IPS-11a (cell line): ENCODE data around the gene SUDS3.
"Not testable (repeated sequence)": the region's sequence is repeated elsewhere in the genome, so short reads cannot be mapped to it uniquely, and the experiment has no call there.

Experiments used
- H3K4me3 ChIP-seq: one replicate; pipeline ENCODE4 v1.5.1; 2013; ENCODE audit warnings: low read depth, low read length, control low read depth

SUDS3 gene

GRCh38 chr12:118376089-118377020 lies at the start of gene SUDS3:
SUDS3 (plus strand) TSS chr12:118376555; CDS start chr12:118376692, 137 bp downstream.
- H3K4me3 ChIP-seq: peak within 1 kb of the TSS; percentile 89

GRCh38 chr12:118326991-118327390 lies 49.4 kb upstream of the SUDS3 start:
- H3K4me3 ChIP-seq: no peak overlapping the region

DNA sequence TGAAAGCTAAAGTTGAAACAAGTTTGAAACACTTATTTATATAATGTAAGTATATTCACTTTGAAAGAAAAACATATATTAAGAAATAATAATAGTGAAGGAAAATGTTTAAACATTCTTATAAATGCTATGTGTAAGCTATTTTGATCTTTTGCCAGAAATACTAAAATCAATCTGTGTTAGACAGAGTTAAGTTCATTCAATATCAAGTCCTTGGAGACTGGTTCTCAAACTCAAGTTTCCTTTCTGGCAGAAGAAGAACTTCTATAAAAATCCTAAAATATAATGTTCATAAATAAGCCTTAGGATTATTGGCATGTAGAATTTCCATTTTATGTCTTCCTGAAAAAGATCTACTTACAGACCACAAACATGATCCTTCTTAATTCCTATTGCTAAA lies 49.0 kb upstream of the SUDS3 start:
- H3K4me3 ChIP-seq: no peak overlapping the region

DNA sequence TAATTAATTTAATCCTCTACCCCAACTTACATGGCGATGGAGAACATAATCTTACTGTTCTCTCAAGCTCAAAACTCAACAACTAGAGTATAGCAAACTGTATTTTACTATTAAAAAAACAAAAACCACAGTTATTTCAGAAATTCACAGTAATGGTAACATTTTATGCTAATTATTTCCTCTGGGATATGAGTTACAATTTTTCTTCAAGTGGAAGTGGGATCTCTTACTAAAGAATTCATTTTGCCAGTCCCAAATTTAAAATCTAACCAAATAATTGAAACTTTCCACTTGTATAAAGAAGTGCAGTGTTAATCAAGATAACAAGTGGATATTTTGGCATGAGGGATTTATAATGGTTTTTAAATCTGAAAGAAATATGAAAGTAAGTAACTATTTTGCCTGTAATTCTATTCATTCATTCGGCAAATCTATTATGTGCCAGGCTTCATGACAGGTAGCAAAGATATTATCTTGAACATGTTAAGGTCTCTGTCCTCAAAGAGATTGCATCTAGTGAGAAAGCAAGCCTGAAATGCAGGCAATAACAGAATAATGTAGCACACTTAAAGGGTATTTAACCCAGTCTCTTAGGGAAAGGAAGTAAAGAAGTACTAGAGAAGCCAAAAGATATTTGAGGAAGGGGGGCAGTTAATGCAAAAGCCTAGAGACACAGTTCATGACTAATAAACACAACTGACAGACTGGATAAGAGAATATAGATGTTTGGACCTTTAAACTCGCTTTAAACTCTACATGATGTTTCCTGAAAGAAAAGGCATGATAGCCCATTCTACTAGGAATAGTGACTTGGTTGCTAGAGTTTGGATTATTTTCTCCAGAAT lies 47.6 kb upstream of the SUDS3 start:
- H3K4me3 ChIP-seq: no peak overlapping the region

DNA sequence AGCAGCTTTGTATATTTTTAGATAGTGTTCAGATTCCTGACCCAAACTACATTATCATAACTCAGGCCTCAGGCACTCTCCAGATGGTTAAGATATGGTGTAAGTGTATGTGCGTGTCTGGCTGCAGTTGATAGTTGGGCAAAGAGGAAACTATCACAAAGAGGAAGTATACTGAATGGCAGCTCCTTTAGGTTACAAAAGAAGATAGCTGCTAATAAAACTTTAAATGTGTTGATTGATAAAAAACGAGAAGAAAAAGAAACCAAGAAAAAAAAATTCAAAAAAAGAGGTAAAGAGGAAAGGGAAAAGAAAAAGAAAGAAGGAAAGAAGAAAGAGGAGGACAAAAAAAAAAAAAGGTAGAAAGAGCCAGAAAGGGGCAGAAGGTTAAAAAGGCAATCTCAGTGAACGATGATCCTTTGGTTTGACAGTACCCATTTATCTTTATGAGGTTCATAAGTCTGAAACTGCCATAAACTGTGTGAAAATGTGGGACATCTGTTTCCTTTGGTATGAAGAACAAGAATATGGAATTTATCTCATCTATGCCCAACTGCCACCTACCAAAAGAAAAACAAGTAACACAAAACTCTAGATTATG lies 45.8 kb upstream of the SUDS3 start:
- no peak overlapping the region for H3K4me3 ChIP-seq

DNA sequence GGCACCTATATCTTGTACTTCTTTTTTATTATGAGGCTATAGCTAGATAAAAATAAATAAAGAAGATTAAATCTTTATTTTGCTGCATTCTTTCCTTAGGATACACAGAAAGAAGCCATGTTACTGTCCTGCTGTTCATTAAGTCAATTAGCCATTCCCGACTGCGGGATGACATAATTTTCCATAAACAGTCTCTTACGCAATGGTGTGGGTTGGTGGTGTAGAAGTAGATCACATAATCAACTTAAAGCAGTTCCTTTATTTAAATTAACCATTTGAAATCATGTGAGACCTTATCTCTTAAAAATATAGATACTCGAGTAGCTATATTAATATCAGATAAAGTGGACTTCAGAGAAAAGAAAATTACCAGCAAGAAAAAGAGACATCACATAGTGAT lies 43.8 kb upstream of the SUDS3 start:
- H3K4me3 ChIP-seq: no peak overlapping the region

GRCh38 chr12:118334241-118334640 lies 42.1 kb upstream of the SUDS3 start:
- H3K4me3 ChIP-seq: no peak overlapping the region

- H3K4me3 ChIP-seq: no peak overlapping the region
These were observed 41.3 kb upstream of the SUDS3 start for GRCh38 chr12:118334939-118335567.

DNA sequence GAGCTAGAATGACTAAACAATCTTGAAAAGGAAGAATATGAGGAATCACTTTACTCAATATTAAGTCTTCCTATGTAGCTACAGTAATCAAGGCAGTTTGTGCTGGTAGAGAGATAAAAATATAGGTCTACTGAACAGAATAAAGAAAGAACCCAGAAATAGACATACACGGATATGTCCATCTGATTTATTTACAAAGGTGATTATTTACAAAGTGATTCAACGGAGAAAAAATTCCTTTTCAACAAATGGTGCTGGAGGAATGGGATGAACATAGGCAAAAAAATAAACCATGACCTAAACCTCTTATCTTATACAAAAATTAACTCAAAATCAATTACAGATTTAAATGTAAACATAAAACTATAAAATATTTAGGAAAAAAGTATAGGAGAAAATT lies 40.2 kb upstream of the SUDS3 start:
- H3K4me3 ChIP-seq: no peak overlapping the region

- no peak overlapping the region for H3K4me3 ChIP-seq
These were observed 39.0 kb upstream of the SUDS3 start for GRCh38 chr12:118337194-118337838.

DNA sequence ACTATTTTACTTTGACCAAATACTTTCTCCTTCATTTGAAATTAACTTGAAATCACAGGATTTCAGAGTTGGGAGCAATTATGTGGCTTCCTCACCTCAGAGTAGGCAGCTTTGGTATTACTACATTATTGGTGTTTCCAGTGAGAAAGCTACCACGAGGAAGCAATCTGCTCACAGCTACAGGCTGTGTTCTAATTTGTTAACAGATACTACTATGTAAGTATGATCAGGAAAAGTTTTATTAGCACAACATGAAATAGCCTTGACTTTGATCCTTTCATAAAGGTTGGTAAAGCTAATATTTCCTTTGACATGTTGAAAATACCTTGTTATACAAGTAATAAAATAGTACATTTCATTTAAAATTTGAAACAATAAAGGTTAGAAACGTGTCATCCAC lies 34.3 kb upstream of the SUDS3 start:
- H3K4me3 ChIP-seq: no peak overlapping the region

- H3K4me3 ChIP-seq: no peak overlapping the region
These were observed 31.5 kb upstream of the SUDS3 start for GRCh38 chr12:118344829-118345228.

DNA sequence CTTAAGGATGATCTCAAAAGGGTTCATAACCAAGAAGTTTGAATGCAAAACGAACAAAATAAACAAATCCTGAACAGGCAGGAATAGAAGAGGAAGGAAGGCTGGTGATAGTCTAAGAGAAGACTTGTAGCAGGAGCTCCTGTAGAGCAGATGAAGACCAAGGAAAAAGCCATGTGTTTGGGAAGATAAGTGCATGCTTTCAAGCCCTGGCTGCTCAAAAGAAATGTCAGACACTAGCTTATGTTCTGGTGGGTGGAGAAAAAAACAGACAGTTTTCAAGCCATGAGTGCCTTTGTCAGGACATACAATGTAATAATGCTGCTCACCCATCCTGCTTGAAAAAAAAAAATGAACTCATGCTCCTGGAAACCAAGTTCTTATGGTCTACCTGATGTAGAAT lies 31.0 kb upstream of the SUDS3 start:
- H3K4me3 ChIP-seq: no peak overlapping the region

GRCh38 chr12:118346895-118347294 lies 29.5 kb upstream of the SUDS3 start:
- no peak overlapping the region for H3K4me3 ChIP-seq

DNA sequence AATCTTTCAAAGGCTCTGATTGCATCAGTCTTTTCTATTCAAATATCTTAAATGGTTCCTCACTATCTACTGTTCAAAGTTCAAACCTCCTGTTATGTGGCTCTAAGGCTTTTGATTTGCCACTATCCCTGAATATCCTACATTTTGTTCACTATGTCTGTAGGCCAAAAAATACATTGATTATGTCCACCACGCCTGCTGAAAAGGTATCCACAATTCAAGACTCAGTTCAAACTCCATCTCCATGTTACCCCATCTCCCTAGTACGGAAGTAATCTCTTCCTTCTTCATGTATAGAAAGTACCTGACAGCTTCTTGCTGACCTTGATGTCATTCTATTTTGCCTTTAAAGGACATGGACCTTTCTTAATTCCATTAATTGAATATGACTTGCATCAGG lies 28.4 kb upstream of the SUDS3 start:
- H3K4me3 ChIP-seq: no peak overlapping the region

- no peak overlapping the region for H3K4me3 ChIP-seq
These were observed 25.3 kb upstream of the SUDS3 start for GRCh38 chr12:118350908-118351559.

DNA sequence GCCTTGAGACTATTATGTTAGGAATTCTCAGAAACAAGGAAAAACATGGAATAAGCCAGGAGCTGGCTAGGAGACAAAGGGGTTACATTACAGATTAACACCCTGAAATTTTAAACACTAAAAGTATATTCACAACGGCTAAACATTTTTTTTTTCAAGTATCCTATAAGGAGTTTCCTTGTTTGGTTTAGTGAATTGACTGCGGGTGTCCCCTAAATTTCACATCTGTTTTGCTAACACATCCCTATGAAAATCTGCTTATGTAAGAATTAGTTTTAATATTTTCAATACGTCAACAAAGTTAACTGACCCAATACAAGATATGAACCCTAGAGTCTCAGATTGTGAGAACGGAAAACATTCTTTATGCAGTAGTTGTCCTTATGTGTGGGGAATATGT lies 22.6 kb upstream of the SUDS3 start:
- no peak overlapping the region for H3K4me3 ChIP-seq

GRCh38 chr12:118354503-118354902 lies 21.9 kb upstream of the SUDS3 start:
- not testable (repeated sequence) for H3K4me3 ChIP-seq

DNA sequence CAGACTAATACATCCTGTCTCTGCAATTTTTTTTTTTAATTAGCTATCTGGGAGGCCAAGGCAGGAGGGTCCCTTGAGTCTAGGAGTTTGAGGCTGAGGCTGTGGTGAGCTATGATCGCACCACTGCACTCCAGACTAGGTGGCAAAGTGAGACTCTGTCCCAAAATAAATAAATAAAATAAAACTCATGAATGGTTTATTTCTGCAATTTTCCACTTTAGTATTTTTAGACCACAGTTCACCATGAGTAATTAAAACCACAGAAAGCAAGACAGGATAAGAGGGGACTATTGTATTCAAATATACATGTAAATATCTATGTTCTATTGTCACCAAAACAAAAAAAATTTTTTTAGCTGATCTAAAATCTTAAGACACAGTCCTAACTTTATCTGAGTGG lies 21.5 kb upstream of the SUDS3 start:
- H3K4me3 ChIP-seq: no peak overlapping the region

DNA sequence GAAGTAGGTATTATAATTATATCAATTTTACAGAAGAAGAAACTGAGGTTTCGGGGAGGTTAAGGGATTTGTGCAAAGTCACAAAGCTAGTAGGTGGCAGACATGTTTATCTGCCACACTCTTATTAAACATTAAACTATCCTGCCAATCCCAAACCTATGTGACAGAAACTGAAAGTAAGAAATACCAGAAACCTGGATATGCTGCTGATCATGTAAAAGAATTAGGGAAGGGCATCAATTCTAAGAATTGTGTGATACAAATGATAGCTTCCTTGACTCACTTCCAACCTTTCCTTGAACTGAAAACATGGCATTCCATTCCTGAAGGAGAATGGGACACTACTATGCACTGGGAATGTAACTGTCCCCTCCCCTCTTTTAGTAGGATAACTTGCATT lies 20.5 kb upstream of the SUDS3 start:
- H3K4me3 ChIP-seq: no peak overlapping the region
